GM19452 (cell line): Measurements from ENCODE around the gene ARID5B.
A peak's percentile ranks its signal among the peaks of the same experiment; 100 is the strongest.

Experiments used
- ATAC-seq: cut with Tn5 transposase; IDR thresholded peaks from one replicate; pipeline ENCODE4 v1.9.1; 2021; ENCODE audit not compliant: unreplicated experiment

ARID5B gene

GRCh38 chr10:62092301-62093030, 191.0 kb downstream of the ARID5B start:
- no peak for ATAC-seq

GRCh38 chr10:62093863-62094291, 192.4 kb downstream of the ARID5B start:
- no peak for ATAC-seq

GRCh38 chr10:62095181-62096122, 194.0 kb downstream of the ARID5B start:
- no peak for ATAC-seq

GRCh38 chr10:62096256-62096933, 194.9 kb downstream of the ARID5B start:
- no peak for ATAC-seq

- no peak for ATAC-seq
These were observed 197.0 kb downstream of the ARID5B start for GRCh38 chr10:62098278-62099121.

- no peak for ATAC-seq
These were observed 197.8 kb downstream of the ARID5B start for GRCh38 chr10:62099299-62099698.

- no peak for ATAC-seq
These were observed 202.4 kb downstream of the ARID5B start for GRCh38 chr10:62103857-62104256.

GRCh38 chr10:62106929-62107519, 205.5 kb downstream of the ARID5B start:
- ATAC-seq, result no peak

- ATAC-seq, result no peak
These were observed 207.5 kb downstream of the ARID5B start for GRCh38 chr10:62108759-62109586.

GRCh38 chr10:62109587-62110293, 208.2 kb downstream of the ARID5B start:
- peak; percentile 80 for ATAC-seq

- ATAC-seq, result no peak
These were observed 210.8 kb downstream of the ARID5B start for GRCh38 chr10:62112300-62112699.

- ATAC-seq, result no peak
These were observed 211.5 kb downstream of the ARID5B start for GRCh38 chr10:62112963-62113362.

GRCh38 chr10:62113680-62114079, 212.2 kb downstream of the ARID5B start:
- no peak for ATAC-seq

- ATAC-seq, result no peak
These were observed 213.8 kb downstream of the ARID5B start for GRCh38 chr10:62115321-62115720.

GRCh38 chr10:62115842-62116241, 214.3 kb downstream of the ARID5B start:
- no peak for ATAC-seq

GRCh38 chr10:62116896-62117295, 215.4 kb downstream of the ARID5B start:
- no peak for ATAC-seq

GRCh38 chr10:62121187-62121530, 219.7 kb downstream of the ARID5B start:
- ATAC-seq, result no peak

GRCh38 chr10:62127975-62128374, 226.5 kb downstream of the ARID5B start:
- ATAC-seq, result no peak

GRCh38 chr10:62130948-62131347, 229.4 kb downstream of the ARID5B start:
- no peak for ATAC-seq
